IMR-90 (cell line): ENCODE results near the gene MAN2A2. TPM values are rescaled to one million over a fixed set of nuclear protein-coding genes. Genes with fewer than 3 reads are reported as not detected.

ENCODE experiments used
- ATAC-seq: fragments of 200-7000 bp; cut with Tn5 transposase; 2 replicates; pipeline ENCODE4 v1.9.1; 2020; ENCODE audit warnings: low read depth, mild to moderate bottlenecking, moderate library complexity
- BruUV-seq: library from RNA; stranded (reverse); fragments of 400-500 nt; replicated peaks from 2 replicates; lab custom pipeline; 2021; lab: Mats Ljungman, UMichigan
- CTCF ChIA-PET: fragments of 300-600 bp; formaldehyde crosslinking; extraction: SDS; loops from one replicate; lab custom pipeline; 2021; ENCODE audit warnings: antibody characterized with exemption; lab: Yijun Ruan, JAX
- POLR2A ChIA-PET: fragments of 300-600 bp; sonication (Branson Sonifier 250); formaldehyde crosslinking; loops from one replicate; lab custom pipeline; 2022; ENCODE audit warnings: antibody characterized with exemption; ENCODE audit not compliant: unreplicated experiment; lab: Charles Lee
- DNase-seq: peaks from one replicate; pipeline ENCODE4 v3.0.0; 2013
- H2AFZ ChIP-seq: replicated peaks from 2 replicates; pipeline ENCODE3; 2013; ENCODE audit warnings: low read length, mild to moderate bottlenecking; ENCODE audit not compliant: poor library complexity
- H2AK5ac ChIP-seq: 2 replicates; pipeline ENCODE4 v1.6.1; 2013; ENCODE audit warnings: low read depth, low read length, inconsistent platforms
- H2AK9ac ChIP-seq: replicated peaks from 2 replicates; pipeline ENCODE3; 2013; ENCODE audit warnings: mild to moderate bottlenecking, low read depth, low read length, moderate library complexity; ENCODE audit not compliant: poor library complexity
- H2BK120ac ChIP-seq: 2 replicates; pipeline ENCODE4 v1.6.1; 2013; ENCODE audit warnings: low read depth, low read length, inconsistent platforms
- H2BK15ac ChIP-seq: 3 replicates; pipeline ENCODE4 v1.6.1; 2013; ENCODE audit warnings: low read depth, low read length, inconsistent platforms
- H2BK20ac ChIP-seq: 2 replicates; pipeline ENCODE4 v1.6.1; 2013; ENCODE audit warnings: low read depth, mild to moderate bottlenecking, inconsistent platforms, low read length, moderate library complexity
- H2BK5ac ChIP-seq: 2 replicates; pipeline ENCODE4 v1.6.1; 2013; ENCODE audit warnings: mild to moderate bottlenecking, low read depth, low read length, inconsistent platforms; ENCODE audit not compliant: poor library complexity, severe bottlenecking
- H3K14ac ChIP-seq: replicated peaks from 2 replicates; pipeline ENCODE4 v1.6.1; 2013; ENCODE audit warnings: low read depth, low read length, inconsistent platforms
- H3K18ac ChIP-seq: 2 replicates; pipeline ENCODE4 v1.6.1; 2013; ENCODE audit warnings: low read depth, low read length, control low read depth
- H3K23ac ChIP-seq: 2 replicates; pipeline ENCODE4 v1.6.1; 2013; ENCODE audit warnings: low read depth, low read length, inconsistent platforms
- H3K27ac ChIP-seq: 2 replicates; pipeline ENCODE4 v1.5.1; 2013; ENCODE audit warnings: mild to moderate bottlenecking, control low read depth, low read length; ENCODE audit not compliant: insufficient read depth
- H3K27me3 ChIP-seq: 2 replicates; pipeline ENCODE4 v1.6.1; 2013; ENCODE audit warnings: low read length; ENCODE audit not compliant: control insufficient read depth, insufficient read depth
- H3K36me3 ChIP-seq: 2 replicates; pipeline ENCODE4 v1.6.1; 2013; ENCODE audit warnings: low read length, mixed read lengths; ENCODE audit not compliant: control insufficient read depth, insufficient read depth
- H3K4ac ChIP-seq: 2 replicates; pipeline ENCODE4 v1.6.1; 2013; ENCODE audit warnings: low read depth, low read length, inconsistent platforms
- H3K4me1 ChIP-seq: 2 replicates; pipeline ENCODE4 v1.6.1; 2013; ENCODE audit warnings: low read length, mixed read lengths; ENCODE audit not compliant: control insufficient read depth, insufficient read depth
- H3K4me2 ChIP-seq: 2 replicates; pipeline ENCODE4 v1.6.1; 2013; ENCODE audit warnings: low read depth, mild to moderate bottlenecking, control low read depth, low read length, moderate library complexity
- H3K4me3 ChIP-seq: 2 replicates; pipeline ENCODE4 v1.5.1; 2013; ENCODE audit warnings: low read depth, mild to moderate bottlenecking, control low read depth, low read length, moderate library complexity; ENCODE audit not compliant: insufficient read depth
- H3K56ac ChIP-seq: 2 replicates; pipeline ENCODE4 v1.6.1; 2013; ENCODE audit warnings: low read length, inconsistent platforms; ENCODE audit not compliant: insufficient read depth; ENCODE audit errors: extremely low read depth
- H3K79me1 ChIP-seq, 2 experiments: 2 replicates each; pipeline ENCODE4 v1.6.1; 2013; ENCODE audit warnings: low read length in 2 of 2, inconsistent platforms in 1 of 2, low read depth in 1 of 2
- H3K9ac ChIP-seq: 2 replicates; pipeline ENCODE4 v1.6.1; 2013; ENCODE audit warnings: low read depth, low read length, control low read depth
- H3K9me1 ChIP-seq: 2 replicates; pipeline ENCODE4 v1.6.1; 2013; ENCODE audit warnings: low read length, inconsistent platforms; ENCODE audit not compliant: insufficient read depth
- H3K9me3 ChIP-seq: 2 replicates; pipeline ENCODE4 v1.6.1; 2013; ENCODE audit warnings: low read length; ENCODE audit not compliant: control insufficient read depth, insufficient read depth
- H4K20me1 ChIP-seq: 2 replicates; pipeline ENCODE4 v1.6.1; 2013; ENCODE audit warnings: low read length, inconsistent platforms; ENCODE audit not compliant: insufficient read depth
- H4K5ac ChIP-seq: 2 replicates; pipeline ENCODE4 v1.6.1; 2013; ENCODE audit warnings: mild to moderate bottlenecking, low read depth, low read length, control low read depth
- H4K8ac ChIP-seq, 2 experiments: 2 replicates each; pipeline ENCODE4 v1.6.1; 2013; ENCODE audit warnings: low read depth in 2 of 2, low read length in 2 of 2, control low read depth in 1 of 2, inconsistent platforms in 1 of 2
- H4K91ac ChIP-seq: 2 replicates; pipeline ENCODE4 v1.6.1; 2013; ENCODE audit warnings: low read depth, low read length, inconsistent platforms; ENCODE audit not compliant: insufficient read depth
- BHLHE40 ChIP-seq: fragments of 150-350 bp; IDR thresholded peaks from 2 replicates; pipeline ENCODE4 v1.6.1; 2016; ENCODE audit warnings: mild to moderate bottlenecking, low read depth, low read length
- CEBPB ChIP-seq: IDR thresholded peaks from 2 replicates; pipeline ENCODE4 v1.6.1; 2012; ENCODE audit warnings: low read depth, low read length, improper control_type of control experiment
- CHD1 ChIP-seq: IDR thresholded peaks from 2 replicates; pipeline ENCODE4 v1.6.1; 2012; ENCODE audit warnings: low read depth, low read length, improper control_type of control experiment
- MXI1 ChIP-seq: IDR thresholded peaks from 2 replicates; pipeline ENCODE4 v1.6.1; 2012; ENCODE audit warnings: low read depth, mild to moderate bottlenecking, low read length, moderate library complexity, borderline replicate concordance
- POLR2A ChIP-seq: IDR thresholded peaks from 2 replicates; pipeline ENCODE4 v1.6.1; 2012; ENCODE audit warnings: mild to moderate bottlenecking, low read depth, low read length
- RAD21 ChIP-seq: IDR thresholded peaks from 2 replicates; pipeline ENCODE4 v1.6.1; 2012; ENCODE audit warnings: low read length, improper control_type of control experiment
- SMC3 ChIP-seq: fragments of 150-350 bp; IDR thresholded peaks from 2 replicates; pipeline ENCODE4 v1.6.1; 2016; ENCODE audit warnings: low read depth, mild to moderate bottlenecking, antibody characterized with exemption, low read length, moderate library complexity
- WGBS, 2 experiments: methylation state at CpG; one replicate each; pipeline versions ENCODE4 v1.1.5 to v1.1.7; 2013; ENCODE audit warnings: missing lambda C conversion rate in 2 of 2; ENCODE audit not compliant: insufficient read length in 1 of 2; ENCODE audit errors: extremely low coverage in 2 of 2; 5-methylcytosine and 5-hydroxymethylcytosine counted together
- dilution Hi-C: fragments of 300-500 bp; cut with HindIII; formaldehyde crosslinking; loops from one replicate; pipeline ENCODE4 v1.14.3; 2018; ENCODE audit warnings: low sequenced_read_pairs; ENCODE audit not compliant: unreplicated experiment
- in situ Hi-C: fragments of 300-500 bp; cut with MboI; formaldehyde crosslinking; loops from 3 replicates; pipeline ENCODE4 v1.14.3; 2019; ENCODE audit warnings: low sequenced_read_pairs, inconsistent platforms, mixed read lengths
- intact Hi-C: fragments of 100-400 bp; cut with micrococcal nuclease; formaldehyde crosslinking; loops from 2 replicates; pipeline ENCODE4 v1.10.0; 2022
- polyA plus RNA-seq, 3 experiments: library from polyadenylated mRNA; depleted of rRNA; stranded (reverse); fragments of >200 nt; gene quantifications; 2 replicates each; pipeline ENCODE4 v1.2.3, GENCODE V29; 2012; ENCODE audit warnings: low replicate concordance in 1 of 3
- total RNA-seq: library from RNA; depleted of rRNA; stranded (reverse); fragments of >200 nt; gene quantifications from 2 replicates; pipeline ENCODE4 v1.2.3, GENCODE V29; 2012

Gene MAN2A2
- total and polyA plus RNA-seq, 2 of the 4 experiments (the other 2 are of a cell fraction), result 3.4 to 52.5 TPM

DNA sequence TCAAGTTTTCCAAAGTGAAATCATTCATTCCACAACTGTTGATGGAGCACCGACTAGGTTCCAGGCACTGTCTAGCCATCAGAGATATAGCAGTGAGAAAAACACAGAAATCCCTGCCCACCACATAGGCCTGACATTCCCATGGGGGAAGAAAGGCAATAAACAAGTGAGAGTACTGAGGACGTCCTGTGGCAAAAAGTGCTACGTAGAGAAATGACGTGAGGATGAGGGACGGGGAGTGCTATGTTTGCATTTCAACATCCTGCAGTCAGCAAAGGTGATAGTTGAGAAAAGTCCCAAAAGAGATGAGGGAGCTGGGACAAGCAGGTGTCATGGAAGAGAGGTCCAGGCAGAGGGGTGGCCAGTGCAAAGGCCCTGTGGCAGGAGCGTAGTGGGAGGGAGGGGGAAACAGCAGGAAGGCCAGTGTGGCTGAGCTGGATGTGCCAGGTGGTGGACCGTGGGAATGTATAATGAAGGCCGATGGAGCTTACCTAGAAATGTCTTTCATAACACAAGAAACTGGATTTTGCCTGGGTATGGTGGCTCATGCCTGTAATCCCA, 45.1 kb upstream of the MAN2A2 start:
- CTCF ChIA-PET, result interaction anchor here (0.6 kb wide), 1 partner anchor 10 kb away, joined by 3 read pairs; the partner anchor contains the start of gene FURIN
- dilution Hi-C loops (no loop called here), intact Hi-C loops (no loop called here), in situ Hi-C loops (no loop called here)
- no peak overlapping the region for H3K56ac ChIP-seq
- H3K9me1 ChIP-seq, result peaks cover 3% of the 10 kb centered on the region; the same call in 1 of the 2 replicates
- no peaks in the 10 kb centered on the region for H3K27me3 ChIP-seq
- no peak overlapping the region for H3K4ac ChIP-seq
- no peak overlapping the region for H4K8ac ChIP-seq
- no peak overlapping the region for H3K27ac ChIP-seq
- POLR2A ChIA-PET, result no interaction called here
- no peak overlapping the region for H3K9ac ChIP-seq
- no peak overlapping the region for H2BK5ac ChIP-seq
- H2BK20ac ChIP-seq, result no peak overlapping the region
- H3K18ac ChIP-seq, result no peak overlapping the region
- H4K5ac ChIP-seq, result no peak overlapping the region
- H3K4me2 ChIP-seq, result no peak overlapping the region
- H2BK15ac ChIP-seq, result no peak overlapping the region
- H3K23ac ChIP-seq, result no peak overlapping the region
- no peak for ATAC-seq
- no peak overlapping the region for H2AK9ac ChIP-seq
- H2BK120ac ChIP-seq, result no peak overlapping the region
- no peak overlapping the region for H3K4me3 ChIP-seq
- no peak overlapping the region for H2AK5ac ChIP-seq
- no peak overlapping the region for H2AFZ ChIP-seq
- no peak overlapping the region for H4K91ac ChIP-seq
- no peaks in the 10 kb centered on the region for H3K79me1 ChIP-seq
- H3K14ac ChIP-seq, result no peak overlapping the region
- H3K36me3 ChIP-seq, result no peaks in the 10 kb centered on the region
- H3K4me1 ChIP-seq, result peaks cover 6% of the 10 kb centered on the region
- TF ChIP-seq CHD1, result no peak
- TF ChIP-seq CEBPB, result no peak
- TF ChIP-seq BHLHE40, result no peak
- TF ChIP-seq RAD21, result no peak
- TF ChIP-seq POLR2A, result no peak
- no peak for TF ChIP-seq MXI1
- TF ChIP-seq SMC3, result no peak
- no peaks in the 10 kb centered on the region for H3K9me3 ChIP-seq
- WGBS, 2 experiments, result 66% methylated on average over 5 of the region's 8 CpGs; no CpG with 5 or more reads in 1 of the 2 experiments
- no TSS peak for BruUV-seq
- no peaks in the 10 kb centered on the region for H4K20me1 ChIP-seq
- DNase-seq, result no peak
